Stimulated activated CD8-positive, alpha-beta memory T cell treated with anti-CD3 and anti-CD28 coated beads, Interleukin-12 subunit alpha, Interleukin-12 subunit beta, amount 100 ng/mL, for 24 hours (primary cell): ENCODE results near the gene MIB2.
A peak's percentile ranks its signal among the peaks of the same experiment; 100 is the strongest.
"Not testable (repeated sequence)": the region's sequence is repeated elsewhere in the genome, so short reads cannot be mapped to it uniquely, and the experiment has no call there.

Source experiments
- DNase-seq: peaks from one replicate; pipeline ENCODE4 v3.0.0-alpha.2; 2020; ENCODE audit errors: extremely low read depth

The MIB2 gene

GRCh38 chr1:1615256-1616044, at the start of gene MIB2:
MIB2 (plus strand) TSS chr1:1615500; CDS start chr1:1623453, 7,953 bp downstream.
- peak; percentile 93 for DNase-seq

- no peak for DNase-seq
These were observed 48.0 kb upstream of the MIB2 start for GRCh38 chr1:1567152-1567875.

- no peak for DNase-seq
These were observed 47.4 kb upstream of the MIB2 start for GRCh38 chr1:1567891-1568291.

- DNase-seq: no peak
These were observed 46.0 kb upstream of the MIB2 start for GRCh38 chr1:1569341-1569740.

GRCh38 chr1:1573843-1574720, 41.2 kb upstream of the MIB2 start:
- DNase-seq: peak; percentile 39

GRCh38 chr1:1574721-1575537, 40.4 kb upstream of the MIB2 start, which contains the start of gene SSU72:
SSU72 (minus strand) TSS chr1:1574863; CDS start chr1:1574557, 306 bp downstream.
- DNase-seq: peak; percentile 85

- no peak for DNase-seq
These were observed 37.8 kb upstream of the MIB2 start for GRCh38 chr1:1577367-1578011.

GRCh38 chr1:1578371-1578940, 36.8 kb upstream of the MIB2 start:
- no peak for DNase-seq

GRCh38 chr1:1582585-1583346, 32.5 kb upstream of the MIB2 start:
- no peak for DNase-seq

- DNase-seq: no peak
These were observed 31.8 kb upstream of the MIB2 start for GRCh38 chr1:1583347-1584010.

GRCh38 chr1:1591452-1591851, 23.8 kb upstream of the MIB2 start:
- DNase-seq: no peak

GRCh38 chr1:1593834-1594601, 21.3 kb upstream of the MIB2 start:
- no peak for DNase-seq

GRCh38 chr1:1594602-1595260, 20.6 kb upstream of the MIB2 start:
- no peak for DNase-seq

- DNase-seq: not testable (repeated sequence)
These were observed 20.0 kb upstream of the MIB2 start for GRCh38 chr1:1595341-1595740.

GRCh38 chr1:1596493-1597274, 18.6 kb upstream of the MIB2 start:
- no peak for DNase-seq

- no peak for DNase-seq
These were observed 17.9 kb upstream of the MIB2 start for GRCh38 chr1:1597275-1597930.
